Measurements from ENCODE around the gene MTARC1.

DNA sequence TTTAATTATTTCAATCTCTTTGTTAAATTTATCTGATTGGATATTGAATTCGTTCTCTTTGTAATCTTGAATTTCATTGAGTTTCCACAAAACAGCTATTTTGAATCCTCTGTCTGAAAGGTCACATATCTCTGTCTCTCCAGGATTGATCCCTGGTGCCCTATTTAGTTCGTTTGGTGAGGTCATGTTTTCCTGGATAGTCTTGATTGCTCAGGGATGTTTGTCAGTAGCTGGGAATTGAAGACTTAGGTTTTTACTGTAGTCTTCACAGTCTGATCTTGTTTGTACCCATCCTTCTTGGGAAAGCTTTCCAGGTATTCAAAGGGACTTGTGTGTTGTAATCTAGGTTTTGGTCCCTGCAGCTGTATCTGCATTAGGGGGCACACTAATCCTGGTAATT is 45.4 kb upstream of the MTARC1 start:
- no peak for TF ChIP-seq EZH2 (IDR thresholded peaks at IDR 0.05)
- TF ChIP-seq POLR2AphosphoS5 (IDR thresholded peaks at IDR 0.05; ENCODE audit: borderline replicate concordance, low read depth, low read length), result no peak

Data from SK-N-MC (cell line).